Hepatocyte (in vitro differentiated cells): ENCODE data around the gene ZNF579. TPM values are rescaled to one million over a fixed set of nuclear protein-coding genes. Genes with fewer than 3 reads are reported as not detected.

Experiments used
- DNase-seq: peaks from one replicate; pipeline ENCODE4 v3.0.0-alpha.2; 2016; ENCODE audit warnings: low spot score
- H2AFZ ChIP-seq: fragments of 200-600 bp; sonication (generic); 2 replicates; pipeline ENCODE4 v1.6.0; 2016; ENCODE audit warnings: antibody characterized with exemption, mild to moderate bottlenecking
- H3K27ac ChIP-seq: fragments of 200-600 bp; sonication (generic); 2 replicates; pipeline ENCODE4 v1.5.1; 2016; ENCODE audit warnings: mild to moderate bottlenecking
- H3K27me3 ChIP-seq: fragments of 200-600 bp; sonication (generic); 2 replicates; pipeline ENCODE4 v1.6.1; 2016
- H3K36me3 ChIP-seq: fragments of 200-600 bp; sonication (generic); replicated peaks from 2 replicates; pipeline ENCODE4 v1.5.1; 2016; ENCODE audit warnings: low read depth; ENCODE audit not compliant: insufficient read depth
- H3K4me1 ChIP-seq: fragments of 200-600 bp; sonication (generic); 2 replicates; pipeline ENCODE4 v1.5.1; 2016; ENCODE audit warnings: mild to moderate bottlenecking, moderate library complexity; ENCODE audit not compliant: insufficient read depth
- H3K4me2 ChIP-seq: fragments of 200-600 bp; sonication (generic); 2 replicates; pipeline ENCODE4 v1.6.0; 2016
- H3K4me3 ChIP-seq: fragments of 200-600 bp; sonication (generic); 2 replicates; pipeline ENCODE4 v1.5.1; 2016; ENCODE audit warnings: mild to moderate bottlenecking
- H3K79me2 ChIP-seq: fragments of 200-600 bp; sonication (generic); 2 replicates; pipeline ENCODE4 v1.6.0; 2017; ENCODE audit warnings: mild to moderate bottlenecking
- H3K9me2 ChIP-seq: fragments of 200-600 bp; sonication (generic); replicated peaks from 2 replicates; pipeline ENCODE4 v1.6.0; 2017; ENCODE audit warnings: mild to moderate bottlenecking; ENCODE audit not compliant: insufficient read depth
- H3K9me3 ChIP-seq: fragments of 200-600 bp; sonication (generic); 2 replicates; pipeline ENCODE4 v1.5.1; 2016; ENCODE audit warnings: low read depth, mild to moderate bottlenecking
- H4K20me1 ChIP-seq: fragments of 200-600 bp; sonication (generic); 2 replicates; pipeline ENCODE4 v1.6.0; 2016; ENCODE audit warnings: mild to moderate bottlenecking; ENCODE audit not compliant: insufficient read depth, poor library complexity, severe bottlenecking
- EZH2 ChIP-seq: fragments of 200-600 bp; sonication (generic); IDR thresholded peaks from 2 replicates; pipeline ENCODE4 v1.6.1; 2016; ENCODE audit warnings: antibody characterized with exemption, mild to moderate bottlenecking, borderline replicate concordance
- EZH2phosphoT487 ChIP-seq: fragments of 200-600 bp; sonication (generic); IDR thresholded peaks from one replicate; pipeline ENCODE4 v1.6.1; 2018; ENCODE audit warnings: antibody characterized with exemption, mild to moderate bottlenecking, low read depth, moderate library complexity; ENCODE audit not compliant: unreplicated experiment, severe bottlenecking
- WGBS: methylation state at CpG from one replicate; pipeline ENCODE4 v1.1.6; 2016; ENCODE audit warnings: low lambda C conversion rate; ENCODE audit errors: missing lambda C conversion rate; 5-methylcytosine and 5-hydroxymethylcytosine counted together
- polyA plus RNA-seq: library from polyadenylated mRNA; unstranded; fragments of >200 nt; fragmentation: Nextera tagmentation; extraction: Ambion mirVana; gene quantifications from 2 replicates; pipeline ENCODE4 v1.2.1, GENCODE V29; 2016
- total RNA-seq: library from RNA; depleted of rRNA; stranded (reverse); fragments of >200 nt; gene quantifications from 2 replicates; pipeline ENCODE4 v1.2.3, GENCODE V29; 2014
- TF ChIP-seq, protein P1 (sequence below): fragments of 200-600 bp; sonication (generic); IDR thresholded peaks from 2 replicates; pipeline ENCODE4 v1.5.1; 2016; ENCODE audit warnings: antibody characterized with exemption, mild to moderate bottlenecking; ENCODE audit not compliant: poor library complexity

ZNF579 gene
- total and polyA plus RNA-seq, 2 experiments from 2014 or later, result 5.1 to 14.8 TPM

DNA sequence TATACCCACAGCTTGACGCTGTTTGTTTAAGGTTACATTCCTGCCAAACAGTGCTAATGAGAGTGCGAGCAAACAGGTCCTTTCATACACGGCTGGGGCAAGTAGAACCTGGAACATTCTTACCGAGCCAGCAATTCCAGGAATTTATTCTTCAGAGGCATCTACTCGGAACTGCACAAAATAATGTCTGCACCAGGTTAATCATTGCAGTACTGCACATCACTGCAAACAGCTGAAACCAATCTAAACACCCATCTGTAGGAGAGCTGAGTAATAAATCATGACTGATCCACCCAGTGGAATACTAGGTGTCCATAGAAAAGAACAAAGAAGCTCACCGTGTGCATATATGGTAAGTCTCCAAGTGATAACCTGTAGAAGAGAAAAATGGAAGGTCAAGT, 1.2 kb upstream of the ZNF579 start:
- TF ChIP-seq, protein P1, sequence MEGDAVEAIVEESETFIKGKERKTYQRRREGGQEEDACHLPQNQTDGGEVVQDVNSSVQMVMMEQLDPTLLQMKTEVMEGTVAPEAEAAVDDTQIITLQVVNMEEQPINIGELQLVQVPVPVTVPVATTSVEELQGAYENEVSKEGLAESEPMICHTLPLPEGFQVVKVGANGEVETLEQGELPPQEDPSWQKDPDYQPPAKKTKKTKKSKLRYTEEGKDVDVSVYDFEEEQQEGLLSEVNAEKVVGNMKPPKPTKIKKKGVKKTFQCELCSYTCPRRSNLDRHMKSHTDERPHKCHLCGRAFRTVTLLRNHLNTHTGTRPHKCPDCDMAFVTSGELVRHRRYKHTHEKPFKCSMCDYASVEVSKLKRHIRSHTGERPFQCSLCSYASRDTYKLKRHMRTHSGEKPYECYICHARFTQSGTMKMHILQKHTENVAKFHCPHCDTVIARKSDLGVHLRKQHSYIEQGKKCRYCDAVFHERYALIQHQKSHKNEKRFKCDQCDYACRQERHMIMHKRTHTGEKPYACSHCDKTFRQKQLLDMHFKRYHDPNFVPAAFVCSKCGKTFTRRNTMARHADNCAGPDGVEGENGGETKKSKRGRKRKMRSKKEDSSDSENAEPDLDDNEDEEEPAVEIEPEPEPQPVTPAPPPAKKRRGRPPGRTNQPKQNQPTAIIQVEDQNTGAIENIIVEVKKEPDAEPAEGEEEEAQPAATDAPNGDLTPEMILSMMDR, result no peak
- peaks cover 12% of the 10 kb centered on the region for H3K4me1 ChIP-seq
- WGBS, result 15% methylated on average over 6 of the region's 6 CpGs
- H3K36me3 ChIP-seq, result no peaks in the 10 kb centered on the region
- H3K9me2 ChIP-seq, result no peaks in the 10 kb centered on the region
- no peak overlapping the region for H2AFZ ChIP-seq
- peak overlapping the region; percentile 97 for H3K27ac ChIP-seq
- no peaks in the 10 kb centered on the region for H3K27me3 ChIP-seq
- DNase-seq, result peak; percentile 27
- peak overlapping the region; percentile 98 for H3K4me2 ChIP-seq
- H4K20me1 ChIP-seq, result no peaks in the 10 kb centered on the region
- H3K4me3 ChIP-seq, result no peak overlapping the region
- H3K9me3 ChIP-seq, result no peaks in the 10 kb centered on the region
- H3K79me2 ChIP-seq, result peaks cover 23% of the 10 kb centered on the region

DNA sequence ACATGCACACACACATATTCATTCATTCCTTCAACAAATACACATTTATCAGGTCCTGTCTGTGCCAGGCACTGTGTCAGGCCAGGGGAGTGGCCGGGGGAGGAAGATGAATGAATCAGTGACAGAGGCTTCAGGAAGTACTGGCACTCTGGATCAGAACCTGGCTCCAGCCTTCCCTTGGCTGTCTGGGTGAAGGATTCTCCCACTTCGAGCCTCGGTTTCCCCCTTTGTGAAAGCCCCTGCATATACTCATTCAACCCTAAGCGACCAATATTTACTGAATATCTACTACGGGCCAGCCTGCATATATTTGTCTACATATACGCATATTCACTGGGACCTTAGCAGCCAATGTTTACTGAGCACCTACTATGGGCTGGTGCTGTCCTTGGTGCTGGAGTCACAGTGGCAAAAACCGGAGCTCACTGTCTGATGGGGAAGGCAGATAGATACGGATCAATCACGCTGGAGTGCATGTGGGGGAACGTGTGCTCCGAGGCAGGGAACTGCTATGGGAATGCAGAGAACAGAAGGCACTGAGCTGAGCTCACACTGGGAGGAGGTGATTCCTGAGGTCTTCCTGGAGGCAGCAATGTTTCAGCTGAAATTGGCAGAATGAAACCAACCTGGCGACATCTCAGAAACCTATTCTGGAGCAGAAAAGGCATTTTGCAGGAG, 636 bp upstream of the ZNF579 start:
- peak; percentile 50 for DNase-seq
- Histone ChIP-seq H3K4me3 (peak overlapping the region; percentile 78), H3K9me3 (no peaks in the 10 kb centered on the region), H3K27me3 (no peaks in the 10 kb centered on the region), H3K9me2 (no peaks in the 10 kb centered on the region), H3K4me1 (peaks cover 7% of the 10 kb centered on the region), H3K79me2 (peaks cover 23% of the 10 kb centered on the region), H3K36me3 (no peaks in the 10 kb centered on the region), H3K27ac (peak overlapping the region; percentile 97), H4K20me1 (no peaks in the 10 kb centered on the region), H2AFZ (peak overlapping the region; percentile 75), H3K4me2 (peak overlapping the region; percentile 98)
- TF ChIP-seq EZH2phosphoT487 (no peak), EZH2 (no peak)
- TF ChIP-seq, protein P1, result no peak
- WGBS, result 29% methylated on average over 12 of the region's 12 CpGs

DNA sequence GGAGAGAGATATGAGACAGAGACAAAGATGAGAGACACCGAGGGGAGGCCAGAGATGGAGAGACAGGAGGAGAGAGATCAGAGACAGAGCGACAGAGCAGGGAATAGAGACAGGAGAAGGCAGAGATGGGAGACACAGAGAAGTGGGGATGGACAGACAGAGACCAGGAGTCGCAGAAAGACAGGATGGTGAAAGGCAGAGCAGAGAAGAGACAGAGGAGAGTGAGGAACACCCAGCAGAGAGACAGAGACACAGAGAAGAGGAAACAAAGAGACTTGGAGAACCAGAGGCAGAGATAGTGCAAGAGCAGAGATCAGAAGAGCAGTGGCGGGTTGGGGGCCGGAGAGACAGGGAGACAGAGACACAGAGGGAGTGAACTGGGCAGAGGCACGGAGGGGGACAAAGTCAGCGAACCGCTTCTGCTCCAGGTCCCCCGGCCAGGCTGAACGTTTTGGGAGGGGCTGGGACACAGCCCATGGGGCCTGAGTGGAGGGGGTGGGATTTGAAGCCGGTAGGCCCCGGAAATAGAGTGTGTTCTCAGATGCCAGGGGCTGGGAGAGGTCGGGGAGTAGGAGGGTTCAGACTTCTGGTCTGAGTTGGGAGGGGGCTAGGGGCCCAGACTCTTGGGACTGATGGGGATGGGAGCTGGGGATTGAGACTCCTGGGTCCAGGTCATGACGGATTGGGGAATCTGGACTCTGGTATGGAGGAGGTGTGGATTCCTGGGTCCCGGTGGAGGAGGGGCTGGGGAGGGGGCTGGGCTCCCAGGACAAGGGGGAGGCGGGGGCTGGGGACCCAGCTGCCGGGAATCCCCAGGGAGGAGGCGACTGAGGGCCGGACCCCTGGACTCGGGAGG, 654 bp downstream of the ZNF579 start:
- Histone ChIP-seq H3K9me2 (no peaks in the 10 kb centered on the region), H3K79me2 (peaks cover 23% of the 10 kb centered on the region), H4K20me1 (no peaks in the 10 kb centered on the region), H3K27me3 (no peaks in the 10 kb centered on the region), H3K27ac (peak overlapping the region; percentile 97), H2AFZ (peak overlapping the region; percentile 65), H3K4me3 (peak overlapping the region; percentile 82), H3K4me1 (peaks cover 6% of the 10 kb centered on the region), H3K36me3 (no peaks in the 10 kb centered on the region), H3K9me3 (no peaks in the 10 kb centered on the region), H3K4me2 (peak overlapping the region; percentile 98)
- WGBS, result 16% methylated on average over 14 of the region's 20 CpGs
- peak; percentile 63 for DNase-seq
- no peak for TF ChIP-seq EZH2
- TF ChIP-seq, protein P1, result no peak
- no peak for TF ChIP-seq EZH2phosphoT487
